ENCODE data around the gene EPPIN.
A peak's percentile ranks its signal among the peaks of the same experiment; 100 is the strongest.

GRCh38 chr20:45515147-45515913, 31.9 kb downstream of the EPPIN start, which contains the start of gene SPINT3:
- TF ChIP-seq TAF1 (IDR thresholded peaks at IDR 0.05; ENCODE audit: borderline replicate concordance, insufficient read depth, low read length): no peak
- TF ChIP-seq POLR2AphosphoS5 (IDR thresholded peaks at IDR 0.05; ENCODE audit: low read depth, low read length): no peak
- TF ChIP-seq SIN3A (IDR thresholded peaks at IDR 0.05; ENCODE audit: borderline replicate concordance, insufficient read depth, low read length): no peak
- peak in 1 of 2 experiments; percentile 86; a peak in 2 of 4 replicates for TF ChIP-seq REST (IDR thresholded peaks at IDR 0.05; ENCODE audit: insufficient read depth in 1 of 2, low read depth in 2 of 2, low read length in 2 of 2)
